H1 (cell line): Measurements from ENCODE around the gene CBX4. TPM values are rescaled to one million over a fixed set of nuclear protein-coding genes. Genes with fewer than 3 reads are reported as not detected.

Source experiments
- CTCF ChIA-PET: fragments of 300-600 bp; sonication (Branson Sonifier 250); formaldehyde crosslinking; loops from one replicate; lab custom pipeline; 2021; ENCODE audit not compliant: partially characterized antibody; lab: Charles Lee
- POLR2A ChIA-PET: fragments of 300-600 bp; sonication (Branson Sonifier 250); formaldehyde crosslinking; loops from one replicate; lab custom pipeline; 2021; ENCODE audit warnings: inconsistent platforms; ENCODE audit not compliant: partially characterized antibody; lab: Charles Lee
- DNase-seq, 2 experiments: peaks; one replicate each; pipeline versions ENCODE4 v3.0.0 to v3.0.0-alpha.2; 2010 to 2022; ENCODE audit warnings: low spot score in 2 of 2, low read depth in 1 of 2, mixed read lengths in 1 of 2
- FAIRE-seq: peaks from 2 replicates; lab custom pipeline; 2011; peaks lifted over from hg19 to GRCh38; lab: Jason Lieb, UNC
- H2AFZ ChIP-seq: 2 replicates; pipeline ENCODE4 v1.8.1; 2012; ENCODE audit warnings: low read length, inconsistent platforms
- H2AK5ac ChIP-seq: 2 replicates; pipeline ENCODE4 v1.6.1; 2013; ENCODE audit warnings: low read depth, low read length
- H2BK120ac ChIP-seq: replicated peaks from 2 replicates; pipeline ENCODE3; 2013; ENCODE audit warnings: low read depth, low read length, inconsistent platforms
- H2BK12ac ChIP-seq: 2 replicates; pipeline ENCODE4 v1.6.1; 2013; ENCODE audit warnings: low read depth, low read length
- H2BK15ac ChIP-seq: 2 replicates; pipeline ENCODE4 v1.6.1; 2013; ENCODE audit warnings: low read length
- H2BK20ac ChIP-seq: 2 replicates; pipeline ENCODE4 v1.6.1; 2013; ENCODE audit warnings: low read length
- H2BK5ac ChIP-seq: 2 replicates; pipeline ENCODE4 v1.6.1; 2013; ENCODE audit warnings: low read depth, low read length
- H3K14ac ChIP-seq: 2 replicates; pipeline ENCODE4 v1.6.1; 2013; ENCODE audit warnings: inconsistent platforms; ENCODE audit not compliant: insufficient read length
- H3K18ac ChIP-seq: 2 replicates; pipeline ENCODE4 v1.6.1; 2013; ENCODE audit warnings: low read length; ENCODE audit errors: extremely low read depth
- H3K23ac ChIP-seq: 2 replicates; pipeline ENCODE4 v1.6.1; 2013; ENCODE audit warnings: inconsistent platforms; ENCODE audit not compliant: insufficient read length
- H3K23me2 ChIP-seq: 2 replicates; pipeline ENCODE4 v1.6.1; 2013; ENCODE audit warnings: low read depth, low read length
- H3K27ac ChIP-seq: 2 replicates; pipeline ENCODE4 v1.6.1; 2011; ENCODE audit warnings: low read depth, low read length, inconsistent platforms
- H3K27me3 ChIP-seq, 4 experiments: replicated peaks in 1 of 4; 1 replicate in 1 of 4; 2 replicates in 3 of 4; pipeline versions ENCODE4 v1.6.1 to v1.8.1; 2011 to 2013; ENCODE audit warnings: low read length in 3 of 4, mild to moderate bottlenecking in 3 of 4, inconsistent platforms in 2 of 4, mixed read lengths in 2 of 4, moderate library complexity in 1 of 4; ENCODE audit not compliant: control insufficient read depth in 3 of 4, insufficient read depth in 3 of 4; ENCODE audit errors: extremely low read depth in 1 of 4
- H3K36me3 ChIP-seq, 4 experiments: 2 replicates each; pipeline versions ENCODE4 v1.6.1 to v1.8.1; 2011 to 2013; ENCODE audit warnings: mild to moderate bottlenecking in 4 of 4, low read length in 3 of 4, moderate library complexity in 2 of 4, control low read depth in 1 of 4, inconsistent platforms in 1 of 4; ENCODE audit not compliant: insufficient read depth in 4 of 4, control insufficient read depth in 2 of 4
- H3K4ac ChIP-seq: replicated peaks from 2 replicates; pipeline ENCODE3; 2013; ENCODE audit warnings: low read length, low read depth, mixed read lengths, inconsistent platforms; ENCODE audit not compliant: insufficient read length
- H3K4me1 ChIP-seq, 4 experiments: replicated peaks in 1 of 4; 1 replicate in 1 of 4; 2 replicates in 3 of 4; pipeline versions ENCODE4 v1.6.1 to v1.8.1; 2011 to 2013; ENCODE audit warnings: low read length in 3 of 4, inconsistent platforms in 2 of 4, mixed read lengths in 1 of 4; ENCODE audit not compliant: insufficient read depth in 4 of 4, control insufficient read depth in 3 of 4
- H3K4me2 ChIP-seq, 2 experiments: 2 replicates each; pipeline versions ENCODE4 v1.6.1 to v1.8.1; 2011 to 2013; ENCODE audit warnings: low read depth in 2 of 2, low read length in 2 of 2, control low read depth in 1 of 2, inconsistent platforms in 1 of 2, mild to moderate bottlenecking in 1 of 2; ENCODE audit not compliant: insufficient read depth in 1 of 2
- H3K4me3 ChIP-seq, 4 experiments: fragments of 200-600, 300-600 bp in 1 of 4; sonication (generic), shearing (Covaris generic), sonication (Bioruptor Twin) in 1 of 4; 2 replicates each; pipeline versions ENCODE4 v1.5.1 to v1.8.1; 2011 to 2016; ENCODE audit warnings: low read length in 4 of 4, low read depth in 3 of 4, control low read depth in 2 of 4, inconsistent platforms in 2 of 4, mild to moderate bottlenecking in 2 of 4, mixed read lengths in 1 of 4, moderate library complexity in 1 of 4; ENCODE audit not compliant: insufficient read depth in 2 of 4; ENCODE audit errors: extremely low read depth in 1 of 4
- H3K56ac ChIP-seq: replicated peaks from 2 replicates; pipeline ENCODE3; 2013; ENCODE audit warnings: low read depth, mild to moderate bottlenecking, mixed read lengths, low read length, inconsistent platforms; ENCODE audit not compliant: insufficient read length
- H3K79me1 ChIP-seq: 2 replicates; pipeline ENCODE4 v1.6.1; 2013; ENCODE audit warnings: low read depth, low read length, control low read depth
- H3K79me2 ChIP-seq, 2 experiments: 2 replicates each; pipeline versions ENCODE4 v1.6.1 to v1.8.1; 2012 to 2013; ENCODE audit warnings: low read length in 2 of 2, mild to moderate bottlenecking in 2 of 2, inconsistent platforms in 1 of 2; ENCODE audit not compliant: insufficient read depth in 2 of 2, control insufficient read depth in 1 of 2
- H3K9ac ChIP-seq, 4 experiments: replicated peaks in 1 of 4; 1 replicate in 1 of 4; 2 replicates in 3 of 4; pipeline versions ENCODE4 v1.6.1 to v1.8.1; 2011 to 2013; ENCODE audit warnings: low read depth in 3 of 4, low read length in 3 of 4, control low read depth in 2 of 4, mild to moderate bottlenecking in 2 of 4, moderate library complexity in 2 of 4, inconsistent platforms in 1 of 4; ENCODE audit errors: extremely low read depth in 1 of 4
- H3K9me3 ChIP-seq, 2 experiments: 2 replicates each; pipeline versions ENCODE4 v1.6.1 to v1.8.1; 2012 to 2013; ENCODE audit warnings: mild to moderate bottlenecking in 2 of 2, moderate library complexity in 2 of 2, control low read depth in 1 of 2, inconsistent platforms in 1 of 2, low read depth in 1 of 2, low read length in 1 of 2, mixed read lengths in 1 of 2; ENCODE audit not compliant: insufficient read depth in 2 of 2
- H4K20me1 ChIP-seq, 2 experiments: replicated peaks in 1 of 2; 2 replicates each; pipeline versions ENCODE3 to v1.8.1; 2011 to 2013; ENCODE audit warnings: inconsistent platforms in 2 of 2, low read length in 2 of 2, mild to moderate bottlenecking in 1 of 2; ENCODE audit not compliant: insufficient read depth in 2 of 2, control insufficient read depth in 1 of 2
- H4K5ac ChIP-seq: 2 replicates; pipeline ENCODE4 v1.6.1; 2013; ENCODE audit warnings: low read length, low read depth, mixed read lengths, inconsistent platforms; ENCODE audit not compliant: insufficient read length
- H4K8ac ChIP-seq: 2 replicates; pipeline ENCODE4 v1.8.0; 2013; ENCODE audit warnings: mild to moderate bottlenecking, moderate library complexity, low read length, inconsistent platforms; ENCODE audit not compliant: insufficient read depth; ENCODE audit errors: extremely low read depth
- H4K91ac ChIP-seq: replicated peaks from 2 replicates; pipeline ENCODE3; 2013; ENCODE audit warnings: low read length, mixed read lengths, inconsistent platforms; ENCODE audit not compliant: insufficient read length
- MAFK ChIP-seq: IDR thresholded peaks from 2 replicates; pipeline ENCODE4 v1.6.1; 2012; ENCODE audit warnings: low read depth, mild to moderate bottlenecking, improper control_type of control experiment, low read length
- RXRA ChIP-seq: IDR thresholded peaks from 2 replicates; pipeline ENCODE4 v1.6.1; 2011; ENCODE audit warnings: low read depth, mild to moderate bottlenecking, low read length, moderate library complexity; ENCODE audit not compliant: insufficient read depth
- WGBS, 2 experiments: shearing (Covaris generic) in 1 of 2; methylation state at CpG; one replicate each; pipeline versions ENCODE4 v1.1.6 to v1.1.7; 2013 to 2015; ENCODE audit warnings: low lambda C conversion rate in 2 of 2, mixed read lengths in 2 of 2, inconsistent platforms in 1 of 2, low coverage in 1 of 2, missing lambda C conversion rate in 1 of 2; ENCODE audit not compliant: insufficient replicate concordance in 2 of 2, insufficient coverage in 1 of 2, insufficient read length in 1 of 2; ENCODE audit errors: extremely low coverage in 1 of 2, missing lambda C conversion rate in 1 of 2; 5-methylcytosine and 5-hydroxymethylcytosine counted together
- polyA plus RNA-seq, 7 experiments: library from polyadenylated mRNA; depleted of rRNA in 3 of 7; stranded (reverse) in 5 of 7; unstranded in 2 of 7; fragments of >200 nt in 5 of 7; fragments of 200-250 nt in 2 of 7; gene quantifications; 1 replicate in 5 of 7; 2 replicates in 1 of 7; 4 replicates in 1 of 7; pipeline versions ENCODE4 v1.2.1 to v1.2.3, GENCODE V29; 2011 to 2013; ENCODE audit warnings: missing spikeins in 2 of 7, mixed read lengths in 2 of 7
- total RNA-seq: library from RNA; stranded (reverse); fragmentation: NEBNext Ultra II Directional; extraction: Animal tissue kit (Norgen Biotek cat#: 25700); gene quantifications from 2 replicates; pipeline ENCODE4 v1.2.1, GENCODE V29; 2021
- TF ChIP-seq, protein P1 (sequence below): IDR thresholded peaks from 2 replicates; pipeline ENCODE4 v1.6.1; 2011; ENCODE audit warnings: low read length, improper control_type of control experiment

The CBX4 gene
- total and polyA plus RNA-seq, 2 of the 8 experiments (the other 6 are each of a cell fraction or from before 2014, with no cell fraction given), result 1.8 to 4.0 TPM

- Histone ChIP-seq H3K79me2 (no peaks in the 10 kb centered on the region), H3K4me3 (no peak overlapping the region), H3K23me2 (peaks cover 6% of the 10 kb centered on the region; the same call in 1 of the 2 replicates), H3K79me1 (no peaks in the 10 kb centered on the region), H4K20me1 (no peaks in the 10 kb centered on the region), H4K8ac (no peak overlapping the region), H3K4ac (no peak overlapping the region), H3K56ac (no peak overlapping the region), H3K4me2 (no peak overlapping the region), H3K14ac (no peak overlapping the region), H4K91ac (no peak overlapping the region), H3K23ac (no peak overlapping the region), H3K36me3 (peaks cover 0 to under 1% (median 0%) of the 10 kb centered on the region in 4 experiments; a peak in 1 of 8 replicates), H3K9me3 (no peaks in the 10 kb centered on the region), H3K27ac (no peak overlapping the region), H2BK15ac (no peak overlapping the region), H4K5ac (no peak overlapping the region), H2BK20ac (no peak overlapping the region), H3K4me1 (peaks cover 0 to 8% (median 4%) of the 10 kb centered on the region in 4 experiments; a peak in 4 of 7 replicates), H2AFZ (no peak overlapping the region), H2BK5ac (no peak overlapping the region), H3K18ac (no peak overlapping the region), H2BK12ac (0 out of 2 replicates have a peak overlapping the region, but pooled peaks have one; percentile 43), H3K9ac (no peak overlapping the region), H2BK120ac (no peak overlapping the region), H2AK5ac (no peak overlapping the region), H3K27me3 (peaks cover 23 to 31% (median 30%) of the 10 kb centered on the region in 4 experiments; a peak in 6 of 7 replicates)
- 89% methylated on average over 8 of the region's 8 CpGs; no CpG with 5 or more reads in 1 of the 2 experiments for WGBS, 2 experiments
- DNase-seq, result no peak
- no peak for FAIRE-seq
- ChIA-PET POLR2A (interaction anchor here (1.9 kb wide), 1 partner anchor 9 kb away, joined by 6 read pairs; the partner anchor contains the start of gene CBX4), CTCF (interaction anchor here (0.7 to 11.6 kb wide), 14 partner anchors 8 to 1050 kb away, joined by 3 to 181 read pairs (median 4); partner anchors contain the start of gene CBX4)
- TF ChIP-seq, protein P1, sequence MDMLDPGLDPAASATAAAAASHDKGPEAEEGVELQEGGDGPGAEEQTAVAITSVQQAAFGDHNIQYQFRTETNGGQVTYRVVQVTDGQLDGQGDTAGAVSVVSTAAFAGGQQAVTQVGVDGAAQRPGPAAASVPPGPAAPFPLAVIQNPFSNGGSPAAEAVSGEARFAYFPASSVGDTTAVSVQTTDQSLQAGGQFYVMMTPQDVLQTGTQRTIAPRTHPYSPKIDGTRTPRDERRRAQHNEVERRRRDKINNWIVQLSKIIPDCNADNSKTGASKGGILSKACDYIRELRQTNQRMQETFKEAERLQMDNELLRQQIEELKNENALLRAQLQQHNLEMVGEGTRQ, result no peak
- no peak for TF ChIP-seq RXRA
- no peak for TF ChIP-seq MAFK
These were observed 9.1 kb upstream of the CBX4 start for GRCh38 chr17:79848370-79848766.
